Loucy (cell line): Measurements from ENCODE around the gene TRMT10C.

Source experiments
- CTCF ChIP-seq: fragments of 200-600 bp; sonication (generic); conservative IDR thresholded peaks from 2 replicates; pipeline ENCODE4 v1.5.1; 2014; ENCODE audit warnings: mild to moderate bottlenecking, antibody characterized with exemption, low read length
- EZH2phosphoT487 ChIP-seq: fragments of 200-600 bp; IDR thresholded peaks from 2 replicates; pipeline ENCODE4 v1.6.1; 2018; ENCODE audit warnings: antibody characterized with exemption, mild to moderate bottlenecking, moderate library complexity, borderline replicate concordance

DNA sequence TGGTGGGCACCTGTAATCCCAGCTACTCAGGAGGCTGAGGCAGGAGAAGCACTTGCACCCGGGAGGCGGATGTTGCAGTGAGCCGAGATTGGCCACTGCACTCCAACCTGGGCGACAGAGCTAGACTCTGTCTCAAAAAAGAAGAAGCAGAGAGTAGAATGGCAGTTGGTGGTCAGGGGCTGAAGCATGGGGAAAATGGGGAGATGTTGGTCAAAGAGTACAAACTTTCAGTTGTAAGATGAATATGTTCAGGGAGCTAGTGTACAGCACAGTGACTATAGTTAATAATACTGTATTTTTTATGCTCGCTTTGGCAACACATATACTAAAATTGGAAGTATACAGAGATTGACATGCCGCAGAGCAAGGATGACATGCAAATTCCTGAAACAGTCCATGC lies 53.9 kb downstream of the TRMT10C start:
- TF ChIP-seq CTCF (no peak), EZH2phosphoT487 (no peak)
